Measurements from ENCODE around the gene SH3PXD2A.
"Not testable (repeated sequence)": the region's sequence is repeated elsewhere in the genome, so short reads cannot be mapped to it uniquely, and the experiment has no call there.

SH3PXD2A gene

GRCh38 chr10:103747193-103747865, 108.0 kb downstream of the SH3PXD2A start:
- DNase-seq (ENCODE audit: low read depth in 2 of 2): no peak

- DNase-seq (ENCODE audit: low read depth in 2 of 2): no peak
Observed at GRCh38 chr10:103746598-103746997, 108.8 kb downstream of the SH3PXD2A start.

- peak in 1 of 2 donors; percentile 46 for DNase-seq (ENCODE audit: low read depth in 2 of 2)
Observed at GRCh38 chr10:103745341-103746247, 109.8 kb downstream of the SH3PXD2A start.

- no peak for DNase-seq (ENCODE audit: low read depth in 2 of 2)
Observed at GRCh38 chr10:103742824-103743223, 112.6 kb downstream of the SH3PXD2A start.

GRCh38 chr10:103740611-103741010, 114.8 kb downstream of the SH3PXD2A start:
- no peak for DNase-seq (ENCODE audit: low read depth in 2 of 2)

GRCh38 chr10:103739039-103739764, 116.2 kb downstream of the SH3PXD2A start:
- no peak for DNase-seq (ENCODE audit: low read depth in 2 of 2)

GRCh38 chr10:103737735-103738367, 117.5 kb downstream of the SH3PXD2A start:
- DNase-seq (ENCODE audit: low read depth in 2 of 2): no peak

- DNase-seq (ENCODE audit: low read depth in 2 of 2): no peak
Observed at GRCh38 chr10:103736763-103737162, 118.6 kb downstream of the SH3PXD2A start.

GRCh38 chr10:103736044-103736443, 119.3 kb downstream of the SH3PXD2A start:
- DNase-seq (ENCODE audit: low read depth in 2 of 2): no peak

- DNase-seq (ENCODE audit: low read depth in 2 of 2): no peak
Observed at GRCh38 chr10:103734731-103735130, 120.6 kb downstream of the SH3PXD2A start.

GRCh38 chr10:103733045-103733419, 122.3 kb downstream of the SH3PXD2A start:
- no peak for DNase-seq (ENCODE audit: low read depth in 2 of 2)

- no peak for DNase-seq (ENCODE audit: low read depth in 2 of 2)
Observed at GRCh38 chr10:103732339-103733044, 122.9 kb downstream of the SH3PXD2A start.

GRCh38 chr10:103731609-103732270, 123.6 kb downstream of the SH3PXD2A start:
- DNase-seq (ENCODE audit: low read depth in 2 of 2): no peak

GRCh38 chr10:103731026-103731425, 124.3 kb downstream of the SH3PXD2A start:
- not testable (repeated sequence) for DNase-seq (ENCODE audit: low read depth in 2 of 2)

- DNase-seq (ENCODE audit: low read depth in 2 of 2): no peak
Observed at GRCh38 chr10:103729851-103730250, 125.5 kb downstream of the SH3PXD2A start.

- no peak for DNase-seq (ENCODE audit: low read depth in 2 of 2)
Observed at GRCh38 chr10:103727991-103728689, 127.2 kb downstream of the SH3PXD2A start.

GRCh38 chr10:103727546-103727963, 127.8 kb downstream of the SH3PXD2A start:
- DNase-seq (ENCODE audit: low read depth in 2 of 2): no peak

GRCh38 chr10:103726637-103727036, 128.7 kb downstream of the SH3PXD2A start:
- DNase-seq (ENCODE audit: low read depth in 2 of 2): no peak

- DNase-seq (ENCODE audit: low read depth in 2 of 2): no peak
Observed at GRCh38 chr10:103725242-103725641, 130.1 kb downstream of the SH3PXD2A start.

GRCh38 chr10:103724771-103725170, 130.6 kb downstream of the SH3PXD2A start:
- DNase-seq (ENCODE audit: low read depth in 2 of 2): no peak
